Putamen (tissue), 1 donor: ENCODE measurements around the gene EEF2K.
"Not testable (repeated sequence)": the region's sequence is repeated elsewhere in the genome, so short reads cannot be mapped to it uniquely, and the experiment has no call there.

Experiments
- DNase-seq: peaks from one replicate; pipeline ENCODE4 v3.0.0-alpha.2; 2016; ENCODE audit warnings: low spot score

EEF2K gene

DNA sequence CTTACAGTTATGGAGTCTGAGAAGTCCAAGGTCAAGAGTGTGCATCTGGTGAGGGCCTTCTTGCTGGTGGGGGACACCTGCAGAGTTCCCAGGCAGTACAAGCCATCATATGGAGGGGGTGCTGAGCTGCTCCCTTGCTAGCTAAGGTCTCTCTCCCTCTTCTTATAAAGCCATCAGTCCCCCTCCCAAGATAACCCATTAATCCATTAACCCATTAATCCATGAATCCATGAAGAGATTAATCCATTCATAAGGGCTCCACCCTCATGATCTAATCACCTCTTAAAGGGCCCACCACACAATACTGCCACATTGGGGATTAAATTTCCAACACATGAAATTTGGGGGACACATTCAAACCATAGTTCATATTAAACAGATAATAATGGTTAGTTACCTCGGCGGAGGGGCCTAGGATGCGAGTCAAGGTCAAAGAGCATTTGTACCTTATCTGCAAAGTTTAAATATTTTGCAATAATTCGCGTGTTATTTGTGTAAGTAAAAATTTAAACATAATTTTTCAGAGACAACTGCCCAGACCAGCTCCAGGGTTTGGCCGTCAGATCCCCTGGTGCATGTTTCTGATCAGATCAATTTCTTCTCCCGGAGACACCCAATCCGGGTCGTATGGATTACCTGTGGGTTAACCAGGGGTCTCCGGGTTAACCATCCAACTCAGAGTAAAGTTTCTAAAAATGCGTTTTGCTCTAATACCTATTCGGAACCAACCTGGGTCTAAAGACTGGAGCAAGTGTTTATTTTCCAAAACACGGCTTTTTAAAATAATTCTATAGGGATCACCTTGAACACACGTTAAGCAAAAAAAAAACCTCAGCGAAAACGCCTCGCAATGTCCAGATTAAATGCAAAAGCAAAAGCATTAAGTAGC lies 90.4 kb downstream of the EEF2K start:
- peak; percentile 11 for DNase-seq

DNA sequence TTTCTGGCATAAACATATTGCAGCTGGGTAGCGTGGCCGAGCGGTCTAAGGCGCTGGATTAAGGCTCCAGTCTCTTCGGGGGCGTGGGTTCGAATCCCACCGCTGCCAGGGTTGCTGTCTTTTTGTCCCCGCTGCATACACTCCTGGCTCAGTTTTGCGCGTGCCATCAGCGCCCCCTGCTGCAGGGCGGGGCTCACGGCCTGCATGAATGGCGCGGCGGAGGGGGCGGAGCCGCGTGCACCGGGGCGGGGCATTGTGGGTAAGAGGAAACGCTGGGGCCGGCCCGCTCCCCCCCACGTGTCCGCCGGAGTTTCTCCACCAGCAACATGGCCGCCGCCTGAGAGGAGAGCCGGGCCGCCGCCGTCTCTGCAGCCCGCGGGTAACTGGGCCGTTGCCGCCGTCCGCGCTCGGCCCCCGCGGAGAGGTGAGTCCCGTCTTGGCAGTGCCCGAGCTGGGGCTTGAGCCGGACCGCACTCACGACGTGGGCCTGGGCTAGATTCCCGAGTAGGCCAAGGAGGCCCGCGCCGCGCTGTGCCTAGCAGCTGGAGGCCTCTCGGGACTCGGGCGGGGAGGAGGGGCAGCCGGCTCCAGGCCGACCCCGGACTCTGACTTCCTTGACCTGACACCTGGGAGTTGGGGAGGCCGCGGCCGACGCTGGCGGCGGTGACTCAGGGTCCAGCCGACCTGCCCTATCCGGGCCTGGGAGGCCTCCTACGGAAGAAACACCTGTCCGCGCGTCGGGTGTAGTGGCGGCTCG lies 91.2 kb downstream of the EEF2K start, which contains the start of gene POLR3E:
Gene POLR3E (plus strand): TSS at position 296 of the 757 bp plus-strand sequence. CDS start 5,560 bp downstream, outside the sequence.
- peak; percentile 99 for DNase-seq

DNA sequence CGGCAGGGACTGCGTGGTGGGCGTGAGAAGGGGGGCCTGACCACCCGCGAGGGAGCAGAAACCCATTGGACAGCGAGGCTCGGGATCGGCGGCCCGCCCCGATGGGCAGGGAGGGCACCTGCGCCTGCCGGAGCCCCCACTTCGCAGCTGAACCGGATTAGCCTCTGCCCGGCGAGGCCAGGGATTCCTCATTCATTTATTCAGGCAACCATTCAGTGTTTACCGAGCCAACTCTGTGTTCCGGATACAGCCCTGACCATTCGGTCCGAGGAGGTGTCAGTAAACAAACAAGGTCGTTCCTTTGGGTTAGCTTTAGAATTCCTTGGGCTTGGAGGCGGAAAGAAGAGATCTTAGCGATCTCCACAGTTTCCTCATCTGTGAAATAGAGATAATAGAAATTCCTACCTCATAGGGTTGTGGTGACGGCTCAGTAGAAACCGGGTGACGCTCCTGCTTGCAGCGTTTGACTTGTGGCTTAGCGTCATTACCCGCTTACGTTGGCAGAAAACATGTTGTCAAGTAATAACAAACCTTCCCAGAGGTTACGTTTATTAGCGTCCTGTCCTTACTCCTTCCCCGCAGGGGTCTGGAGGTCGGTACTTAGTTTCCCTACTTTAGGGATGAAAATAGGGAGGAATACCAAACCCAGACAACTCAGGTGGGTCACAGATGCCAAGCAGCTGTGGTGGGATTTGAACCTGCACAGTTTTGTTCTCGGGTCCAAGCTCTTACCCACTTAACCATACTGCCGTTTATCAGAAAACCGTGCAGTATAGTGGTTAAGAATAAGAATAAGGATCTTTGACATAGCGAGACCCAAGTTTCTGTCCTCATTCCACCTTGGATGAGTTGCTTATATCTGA lies 92.0 kb downstream of the EEF2K start:
- peak; percentile 87 for DNase-seq

DNA sequence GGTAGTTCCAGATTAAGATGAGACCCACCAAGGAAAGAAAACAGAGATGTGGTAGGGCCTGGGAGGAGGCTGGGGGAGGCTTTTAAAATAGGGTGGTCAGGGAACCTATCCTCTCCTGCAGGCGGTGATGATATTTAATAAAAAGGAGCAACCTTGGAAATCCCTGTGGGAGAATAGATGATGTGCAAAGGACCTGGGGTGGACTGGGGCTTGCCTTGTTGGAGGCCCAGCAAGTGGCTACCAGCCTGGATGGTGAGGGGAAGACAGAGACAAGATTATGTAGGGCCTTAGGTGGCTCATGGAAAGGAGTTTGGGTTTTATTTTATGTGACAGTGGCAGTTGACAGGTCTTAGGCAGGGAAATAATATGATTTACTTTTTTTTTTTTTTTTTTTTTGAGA lies 93.0 kb downstream of the EEF2K start:
- DNase-seq, result no peak

DNA sequence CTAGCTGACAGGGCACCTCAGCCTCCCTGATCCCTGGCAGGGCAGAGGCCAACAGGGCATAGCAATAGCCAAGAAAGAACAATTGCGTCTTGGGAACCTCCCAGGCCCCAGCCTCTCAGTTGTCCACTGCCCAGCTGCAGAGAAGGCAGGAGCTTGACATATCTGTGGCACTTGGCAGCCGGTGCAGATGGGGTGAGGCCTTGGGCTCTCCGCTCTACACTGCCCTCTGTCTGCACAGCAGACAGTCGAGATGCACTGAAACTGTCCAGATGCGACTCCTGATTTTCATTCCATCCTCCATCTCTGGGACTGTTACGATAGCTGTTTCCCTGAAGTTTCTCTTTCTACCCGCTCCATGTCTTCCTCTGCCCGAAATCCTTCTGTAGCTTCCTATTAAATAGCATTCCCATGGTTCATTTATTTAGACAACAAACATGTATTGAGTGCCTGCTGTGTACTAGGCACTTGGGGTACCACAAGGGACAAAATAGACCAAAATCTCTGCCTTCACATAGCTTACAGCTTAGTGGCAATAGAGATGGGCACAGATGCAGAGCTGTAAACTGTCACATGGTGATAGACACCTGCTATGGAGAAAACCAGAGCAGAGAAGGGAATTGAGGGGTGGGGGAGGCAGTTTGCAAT lies 94.5 kb downstream of the EEF2K start:
- DNase-seq, result peak; percentile 79

DNA sequence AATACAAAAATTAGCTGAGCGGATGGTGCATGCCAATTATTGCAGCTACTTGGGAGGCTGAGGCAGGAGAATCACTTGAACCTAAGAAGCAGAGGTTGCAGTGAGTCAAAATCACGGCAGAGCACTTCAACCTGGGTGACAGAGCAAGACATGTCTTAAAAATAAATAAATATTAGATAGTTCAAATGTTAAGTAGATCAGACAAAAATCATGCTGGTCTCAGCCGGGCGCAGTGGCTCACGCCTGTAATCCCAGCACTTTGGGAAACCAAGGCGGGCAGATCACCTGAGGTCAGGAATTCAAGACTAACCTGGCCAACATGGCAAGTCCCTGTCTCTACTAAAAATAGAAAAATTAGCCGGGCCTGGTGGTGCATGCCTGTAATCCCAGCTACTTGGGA lies 95.3 kb downstream of the EEF2K start:
- DNase-seq, result not testable (repeated sequence)

DNA sequence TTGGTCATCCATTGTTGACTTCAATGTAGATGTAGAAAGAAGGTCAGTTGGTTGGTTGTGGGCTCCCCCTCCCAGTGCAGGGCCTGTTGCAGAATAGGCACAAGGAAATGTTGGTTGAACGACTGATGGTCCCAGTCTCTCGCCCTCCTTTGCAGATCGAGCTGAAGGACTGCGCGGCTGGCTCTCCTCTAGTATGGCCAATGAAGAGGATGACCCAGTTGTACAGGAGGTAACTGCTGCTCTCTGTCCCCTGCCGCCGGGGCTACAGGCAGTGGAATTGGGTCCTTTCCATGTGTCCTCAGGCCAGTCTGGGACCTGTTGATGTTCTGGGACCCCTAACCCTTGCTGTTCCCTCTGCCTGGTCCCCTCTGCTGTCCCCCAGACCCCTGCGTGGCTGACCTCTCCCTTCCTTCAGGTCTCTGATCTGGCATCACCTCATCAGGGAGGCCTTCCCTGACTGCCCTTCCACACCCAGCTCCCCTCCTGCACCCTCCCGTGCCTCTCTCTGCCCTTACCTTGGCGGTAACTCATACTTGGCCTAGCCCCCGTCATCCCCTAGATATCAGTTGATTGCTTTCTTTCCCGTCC lies 96.8 kb downstream of the EEF2K start:
- DNase-seq, result no peak

DNA sequence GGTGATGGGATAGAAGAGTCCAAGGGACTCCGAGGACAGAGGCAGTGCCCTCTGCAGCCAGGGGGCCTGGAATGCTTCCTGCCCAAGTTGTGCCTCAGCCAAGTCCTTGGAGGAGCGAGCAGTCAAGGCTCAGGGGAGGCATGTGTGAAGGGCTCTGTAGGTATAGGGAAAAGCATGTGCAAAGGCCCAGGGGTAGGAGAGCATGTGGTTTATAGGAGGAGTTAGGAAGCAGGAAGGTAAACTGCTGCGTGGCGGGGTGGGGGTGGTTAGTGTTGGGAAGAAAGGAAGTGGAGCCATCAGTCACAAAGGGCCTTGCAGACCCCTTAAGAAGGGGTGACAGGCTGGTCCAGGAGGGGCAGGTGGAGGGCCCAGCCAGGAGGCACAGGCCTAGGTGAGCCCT lies 98.3 kb downstream of the EEF2K start:
- no peak for DNase-seq

DNA sequence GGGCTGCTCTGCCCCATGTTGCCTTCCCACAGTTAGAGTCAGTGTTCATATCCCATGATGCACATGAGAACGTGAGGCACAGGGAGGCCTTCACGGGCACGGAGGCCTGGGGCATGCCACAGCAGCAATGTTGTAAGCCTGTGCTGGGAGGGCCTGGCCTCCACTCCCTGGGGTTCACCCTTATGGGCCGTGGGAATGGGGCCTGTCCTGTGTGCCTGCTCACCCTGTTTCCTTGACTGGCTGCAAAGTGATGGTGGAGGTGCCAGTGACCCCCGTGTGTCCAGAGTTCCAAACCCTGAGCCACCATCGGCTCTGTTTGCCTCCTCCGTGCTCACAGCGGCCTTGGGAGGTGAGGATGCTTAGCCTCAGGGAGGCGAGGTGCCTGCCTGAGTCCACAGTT lies 100.7 kb downstream of the EEF2K start:
- no peak for DNase-seq

DNA sequence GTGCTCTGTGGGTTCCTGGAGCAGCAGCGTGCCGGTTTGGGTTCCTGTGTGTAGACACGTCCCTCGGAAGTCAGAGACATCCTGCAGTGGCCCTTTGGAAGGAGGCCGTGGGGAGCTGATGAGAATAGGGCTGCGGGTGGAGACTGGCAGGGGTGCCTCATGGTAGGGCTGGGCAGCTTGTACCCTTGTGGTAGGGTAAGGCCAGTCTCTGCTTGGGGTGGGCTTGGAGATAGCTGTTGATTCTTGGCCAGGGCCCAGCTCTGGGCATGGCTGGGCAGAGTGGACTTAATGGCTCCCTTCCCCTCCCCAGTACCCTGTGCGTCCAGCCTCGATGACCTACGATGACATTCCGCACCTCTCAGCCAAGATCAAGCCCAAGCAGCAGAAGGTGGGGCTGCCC lies 101.8 kb downstream of the EEF2K start:
- DNase-seq, result no peak

DNA sequence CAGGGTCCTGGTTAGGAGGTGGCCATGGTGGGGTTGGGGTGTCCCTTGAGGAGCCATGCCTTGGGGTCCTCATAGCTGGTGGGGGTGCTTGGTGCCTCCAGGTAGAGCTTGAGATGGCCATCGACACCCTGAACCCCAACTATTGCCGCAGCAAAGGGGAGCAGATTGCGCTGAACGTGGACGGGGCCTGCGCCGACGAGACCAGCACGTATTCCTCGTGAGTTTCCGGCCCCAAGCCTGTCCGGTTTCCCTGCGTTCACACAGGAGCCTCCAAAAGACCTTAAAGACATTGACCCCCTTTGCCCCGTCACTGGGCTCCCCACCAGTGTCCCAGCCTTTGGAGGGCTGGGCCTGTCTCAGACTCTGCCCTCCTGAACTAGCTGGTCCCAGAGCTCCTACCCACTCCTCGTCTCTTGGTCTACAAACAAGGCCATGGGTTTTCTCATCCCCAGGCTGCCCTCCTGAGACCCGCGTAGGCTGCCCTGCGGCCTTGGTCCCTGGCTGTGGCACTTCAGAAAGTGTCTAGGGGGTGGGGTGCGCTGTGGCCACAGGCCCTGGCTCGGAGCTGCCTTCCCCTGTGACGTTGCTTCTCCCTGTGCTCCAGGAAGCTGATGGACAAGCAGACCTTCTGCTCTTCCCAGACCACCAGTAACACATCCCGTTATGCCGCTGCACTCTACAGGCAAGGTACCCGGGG lies 102.9 kb downstream of the EEF2K start:
- DNase-seq, result no peak

DNA sequence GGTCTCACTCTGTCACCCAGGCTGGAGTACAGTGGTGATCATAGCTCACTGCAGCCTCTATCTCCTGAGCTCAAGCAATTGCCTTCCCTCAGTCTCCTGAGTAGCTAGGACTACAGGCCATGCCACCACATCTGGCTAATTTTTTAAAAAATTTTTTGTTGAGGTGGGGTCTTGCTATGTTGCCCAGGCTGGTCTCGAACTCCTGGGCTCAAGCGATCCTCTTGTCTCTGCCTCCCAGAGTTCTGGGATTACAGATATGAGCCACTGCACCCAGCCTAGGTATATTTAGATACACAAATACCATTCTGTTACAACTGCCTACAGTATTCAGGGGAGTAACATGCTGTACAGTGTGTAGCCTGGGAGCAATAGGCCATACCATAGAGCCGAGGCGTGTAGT lies 105.4 kb downstream of the EEF2K start:
- DNase-seq, result no peak

DNA sequence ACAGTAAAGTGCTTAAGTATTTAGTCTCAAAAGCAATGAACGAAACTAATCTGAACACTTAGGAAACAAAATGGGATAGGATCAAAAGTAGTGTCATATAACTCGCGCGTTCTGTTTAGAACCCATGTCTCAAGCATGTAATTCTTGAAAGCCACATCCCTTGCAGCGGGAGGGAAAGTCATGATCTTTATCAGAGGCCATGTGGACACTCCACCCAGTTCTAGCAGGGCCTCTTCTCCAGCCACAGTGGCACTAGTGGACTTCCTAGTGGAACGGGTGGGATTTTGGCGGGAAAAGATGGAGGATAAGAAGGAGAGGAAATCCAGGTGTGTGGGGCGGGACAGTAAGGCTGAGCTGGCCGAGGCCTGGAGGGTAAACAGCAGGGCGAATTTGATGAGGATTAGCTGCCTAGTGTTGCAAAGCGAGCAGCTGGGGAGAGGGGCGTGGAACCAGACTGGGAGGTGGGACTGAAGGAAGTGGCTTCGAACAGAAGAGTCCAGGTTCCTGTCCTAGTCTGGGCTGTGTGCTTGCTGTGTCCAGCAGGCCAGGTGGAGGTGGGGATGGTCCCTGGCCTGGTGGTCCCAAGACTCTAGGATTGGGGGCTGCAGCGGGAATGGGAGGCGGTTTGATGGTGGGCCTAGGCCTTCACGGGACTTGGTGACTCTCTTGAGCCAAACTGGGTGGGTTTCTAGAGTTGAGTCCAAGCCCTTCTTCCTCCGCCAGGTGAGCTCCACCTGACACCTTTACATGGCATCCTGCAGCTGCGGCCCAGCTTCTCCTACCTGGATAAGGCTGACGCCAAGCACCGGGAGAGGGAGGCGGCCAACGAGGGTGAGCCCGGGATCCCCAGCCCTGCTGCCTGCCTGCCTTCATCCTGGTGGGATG lies 107.1 kb downstream of the EEF2K start:
- no peak for DNase-seq

DNA sequence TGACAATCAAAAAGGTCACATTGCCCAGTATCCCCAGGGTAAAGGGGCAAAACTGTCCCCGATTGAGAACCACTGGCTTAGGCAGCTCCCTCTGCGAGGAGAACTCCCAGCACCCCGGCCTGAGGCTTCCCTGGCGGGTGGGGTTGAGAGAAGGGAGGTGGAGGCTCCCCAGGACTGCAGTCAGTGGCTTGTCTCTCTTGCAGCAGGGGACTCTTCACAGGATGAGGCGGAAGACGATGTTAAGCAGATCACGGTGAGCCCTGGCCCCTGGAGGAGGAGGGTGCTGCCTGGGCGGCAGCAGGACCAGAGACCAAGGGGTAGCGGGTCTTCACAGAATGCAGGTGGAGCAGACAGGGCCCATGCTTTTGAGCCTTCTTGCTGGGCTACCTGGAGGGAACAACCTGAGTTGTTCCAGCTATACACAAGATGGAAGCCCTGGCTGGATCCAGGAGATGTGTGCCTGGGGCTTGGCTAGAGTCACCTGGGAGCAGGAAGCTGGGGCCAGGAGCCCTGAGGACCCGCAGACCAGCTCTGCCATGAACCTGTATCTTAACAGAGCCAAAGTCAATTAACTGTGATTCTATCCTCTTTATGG lies 107.9 kb downstream of the EEF2K start:
- DNase-seq, result no peak

DNA sequence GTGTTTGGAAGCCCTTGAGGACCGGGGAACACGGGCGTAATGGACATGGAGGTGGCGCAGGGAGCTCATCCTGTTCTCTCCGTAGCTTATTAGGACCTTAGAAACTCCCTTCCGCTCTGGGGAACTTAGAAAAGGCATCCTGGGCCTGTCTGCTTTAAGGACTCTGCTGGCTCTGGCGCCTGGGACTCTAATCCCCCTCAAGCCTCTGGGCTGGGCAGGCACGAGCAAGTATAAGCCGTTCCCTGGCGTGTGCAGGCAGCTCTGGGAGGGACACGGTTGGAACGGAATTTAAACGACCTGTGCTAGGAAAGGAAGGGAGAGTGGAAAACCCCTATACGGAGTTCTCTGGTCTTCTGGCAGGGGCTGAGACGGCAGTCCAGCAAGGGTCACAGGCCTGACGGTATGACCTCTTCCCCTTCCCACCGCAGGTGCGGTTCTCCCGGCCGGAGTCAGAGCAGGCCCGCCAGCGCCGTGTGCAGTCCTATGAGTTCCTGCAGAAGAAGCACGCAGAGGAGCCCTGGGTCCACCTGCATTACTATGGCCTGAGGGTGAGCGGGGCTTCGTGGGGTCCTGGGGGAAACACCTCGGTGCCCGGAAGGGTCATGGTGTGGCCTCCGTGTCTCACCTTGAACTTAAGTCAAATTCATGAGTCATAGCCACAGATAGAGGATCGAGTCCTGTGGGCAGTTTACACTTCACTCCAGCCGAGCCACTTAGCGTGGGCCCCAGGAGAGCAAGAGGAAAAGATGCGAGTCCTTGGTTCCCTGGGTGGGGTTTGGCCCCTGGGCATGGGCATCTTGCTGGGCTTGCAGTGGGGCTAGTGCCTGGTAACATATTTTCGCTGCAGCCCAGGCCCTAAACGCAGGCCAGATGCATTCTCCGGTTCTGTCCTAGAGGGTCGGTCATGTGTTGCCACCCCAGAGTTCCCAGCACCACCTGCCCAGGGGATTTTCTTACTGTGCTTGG lies 108.9 kb downstream of the EEF2K start:
- DNase-seq, result no peak

DNA sequence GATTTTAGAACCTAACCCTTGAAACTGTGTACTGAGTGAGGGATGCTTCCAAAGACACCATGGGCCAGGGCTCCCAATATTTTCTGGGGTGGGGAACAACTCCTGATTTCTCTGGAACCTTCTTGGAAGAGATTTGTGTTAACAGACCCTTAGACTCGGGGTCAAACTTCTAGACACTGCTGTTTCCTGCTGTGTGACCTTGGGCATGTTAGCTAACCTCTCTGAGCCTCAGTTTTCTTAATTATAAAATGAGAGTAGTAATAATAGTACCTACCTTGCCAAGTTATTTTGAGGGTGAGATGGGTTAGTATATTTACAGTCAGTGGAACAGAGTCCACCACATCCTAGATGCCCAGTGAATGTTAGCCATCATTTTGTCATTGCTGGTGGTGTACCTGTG lies 109.9 kb downstream of the EEF2K start:
- no peak for DNase-seq

DNA sequence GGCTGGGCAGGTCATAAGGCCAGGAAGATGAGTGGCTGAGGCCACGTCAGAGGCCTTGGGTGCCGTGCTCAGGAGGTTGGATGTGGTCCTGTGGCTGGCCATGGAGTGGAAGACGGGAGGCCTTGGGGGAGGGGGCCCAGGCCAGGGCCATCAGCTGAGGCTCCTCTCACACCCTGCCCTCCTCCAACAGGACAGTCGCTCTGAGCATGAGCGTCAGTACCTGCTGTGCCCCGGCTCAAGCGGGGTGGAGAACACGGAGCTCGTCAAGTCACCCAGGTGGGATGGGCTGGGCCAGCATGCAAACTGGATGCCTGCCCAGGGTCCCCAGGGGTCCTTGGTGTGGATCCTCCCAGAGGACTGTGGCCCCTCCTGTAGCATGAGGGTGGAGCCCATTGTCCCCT lies 110.3 kb downstream of the EEF2K start:
- no peak for DNase-seq

DNA sequence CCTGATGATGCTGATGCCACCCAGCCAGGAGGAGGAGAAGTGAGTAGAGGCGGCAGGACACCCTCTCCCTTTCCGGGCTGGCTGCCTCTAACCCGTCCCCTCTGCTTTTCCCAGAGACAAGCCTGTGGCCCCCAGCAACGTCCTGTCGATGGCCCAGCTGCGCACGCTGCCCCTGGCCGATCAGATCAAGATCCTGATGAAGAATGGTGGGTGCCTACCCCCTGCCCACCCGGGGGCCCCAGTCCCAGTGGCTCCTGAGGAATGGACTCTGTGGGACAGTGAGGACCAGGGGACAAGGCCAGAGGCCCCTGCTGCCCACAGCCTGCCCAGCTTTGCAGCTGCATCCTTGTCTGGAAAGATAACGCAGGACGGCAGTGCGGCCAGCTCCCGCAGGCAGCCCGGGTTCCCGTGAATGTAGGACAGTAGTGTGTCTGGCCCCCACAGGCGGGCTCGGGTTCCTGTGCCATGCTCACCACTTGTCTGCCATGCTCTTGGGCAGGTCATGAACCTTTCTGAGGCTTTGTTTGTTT lies 111.0 kb downstream of the EEF2K start:
- DNase-seq, result no peak
